Stimulated activated CD4-positive, alpha-beta T cell treated with anti-CD3 and anti-CD28 coated beads, Interleukin-2, amount 100 ng/mL, for 24 hours (primary cell): Measurements from ENCODE around the gene STARD8.
A peak's percentile ranks its signal among the peaks of the same experiment; 100 is the strongest.
"Not testable (repeated sequence)": the region's sequence is repeated elsewhere in the genome, so short reads cannot be mapped to it uniquely, and the experiment has no call there.

Experiments used
- DNase-seq, 2 donors: peaks; one replicate each; pipeline ENCODE4 v3.0.0-alpha.2; 2020

STARD8 gene

GRCh38 chrX:68647156-68647957 is at the start of gene STARD8:
Gene STARD8 (plus strand): TSS chrX:68647666. CDS start chrX:68647883, 217 bp downstream.
- no peak for DNase-seq

- DNase-seq, result no peak
Observed at GRCh38 chrX:68598841-68599240, 48.6 kb upstream of the STARD8 start.

- peak in 1 of 2 donors; percentile 0 for DNase-seq
Observed at GRCh38 chrX:68599256-68600152, 48.0 kb upstream of the STARD8 start.

GRCh38 chrX:68604216-68604615 is 43.2 kb upstream of the STARD8 start:
- DNase-seq, result not testable (repeated sequence)

GRCh38 chrX:68614733-68615132 is 32.7 kb upstream of the STARD8 start:
- DNase-seq, result not testable (repeated sequence)

GRCh38 chrX:68627986-68628385 is 19.5 kb upstream of the STARD8 start:
- no peak for DNase-seq

GRCh38 chrX:68629936-68630335 is 17.5 kb upstream of the STARD8 start:
- not testable (repeated sequence) for DNase-seq

GRCh38 chrX:68631336-68631735 is 16.1 kb upstream of the STARD8 start:
- DNase-seq, result no peak

GRCh38 chrX:68632491-68632890 is 15.0 kb upstream of the STARD8 start:
- DNase-seq, result no peak

GRCh38 chrX:68633981-68634380 is 13.5 kb upstream of the STARD8 start:
- no peak for DNase-seq

- DNase-seq, result no peak
Observed at GRCh38 chrX:68634649-68635227, 12.7 kb upstream of the STARD8 start.

GRCh38 chrX:68640661-68641060 is 6.8 kb upstream of the STARD8 start:
- DNase-seq, result no peak

GRCh38 chrX:68644861-68645260 is 2.6 kb upstream of the STARD8 start:
- no peak for DNase-seq

- DNase-seq, result no peak
Observed at GRCh38 chrX:68646421-68646820, 1.0 kb upstream of the STARD8 start.

- no peak for DNase-seq
Observed at GRCh38 chrX:68648960-68649359, 1.5 kb downstream of the STARD8 start.

- no peak for DNase-seq
Observed at GRCh38 chrX:68650491-68650890, 3.0 kb downstream of the STARD8 start.

- DNase-seq, result no peak
Observed at GRCh38 chrX:68651110-68651509, 3.6 kb downstream of the STARD8 start.

- no peak for DNase-seq
Observed at GRCh38 chrX:68652326-68653170, 5.1 kb downstream of the STARD8 start.

GRCh38 chrX:68654693-68655092 is 7.2 kb downstream of the STARD8 start:
- DNase-seq, result no peak

- not testable (repeated sequence) for DNase-seq
Observed at GRCh38 chrX:68656473-68656872, 9.0 kb downstream of the STARD8 start.

GRCh38 chrX:68658530-68658929 is 11.1 kb downstream of the STARD8 start:
- DNase-seq, result no peak

- DNase-seq, result no peak
Observed at GRCh38 chrX:68659385-68659784, 11.9 kb downstream of the STARD8 start.
